ENCODE results near the gene MAP3K12. TPM values are rescaled to one million over a fixed set of nuclear protein-coding genes. Genes with fewer than 3 reads are reported as not detected.
A peak's percentile ranks its signal among the peaks of the same experiment; 100 is the strongest.

The MAP3K12 gene
- total RNA-seq, 1 donor from 2014 or later = 2.0 TPM

GRCh38 chr12:53506881-53507602 is 7.8 kb upstream of the MAP3K12 start, which contains the start of gene NPFF:
NPFF (minus strand) TSS chr12:53507484; CDS start chr12:53507474, 10 bp downstream.
- ATAC-seq = no peak

- ATAC-seq = no peak
Measured at GRCh38 chr12:53506450-53506785, 7.2 kb upstream of the MAP3K12 start.

DNA sequence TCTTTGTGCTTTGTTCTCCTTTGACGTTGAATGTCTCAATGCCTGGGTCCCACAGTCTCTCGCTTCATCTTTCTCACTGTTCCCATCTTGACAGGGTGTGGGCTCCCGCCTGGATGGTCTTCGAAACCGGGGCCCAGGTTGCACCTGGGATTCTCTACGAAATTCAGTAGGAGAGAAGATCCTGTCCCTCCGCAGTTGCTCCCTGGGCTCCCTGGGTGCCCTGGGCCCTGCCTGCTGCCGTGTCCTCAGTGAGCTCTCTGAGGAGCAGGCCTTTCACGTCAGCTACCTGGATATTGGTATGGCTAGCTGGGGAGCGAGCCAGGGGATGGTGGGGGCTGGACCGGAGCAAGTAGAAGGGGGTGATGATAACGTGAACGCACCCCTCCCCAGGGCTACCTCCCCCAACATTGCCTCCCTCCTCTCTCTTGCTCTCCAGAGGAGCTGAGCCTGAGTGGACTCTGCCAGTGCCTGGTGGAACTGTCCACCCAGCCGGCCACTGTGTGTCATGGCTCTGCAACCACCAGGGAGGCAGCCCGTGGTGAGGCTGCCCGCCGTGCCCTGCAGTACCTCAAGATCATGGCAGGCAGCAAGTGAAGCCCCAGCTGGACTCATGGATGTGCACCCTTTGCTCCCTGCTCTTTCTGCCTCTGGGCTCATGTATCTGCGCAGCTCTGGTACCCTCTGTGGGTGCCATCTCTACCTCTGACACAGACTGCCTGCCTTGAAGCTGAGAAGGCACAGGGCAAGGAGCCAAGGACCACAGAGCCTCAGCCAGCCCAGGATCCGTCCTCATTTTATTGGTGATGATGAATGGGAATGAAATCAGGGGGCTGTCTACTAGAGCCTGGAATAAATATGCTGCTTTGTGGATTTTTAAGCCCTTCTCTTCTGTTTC is 6.5 kb upstream of the MAP3K12 start:
- no peak for ATAC-seq

GRCh38 chr12:53505086-53505485 is 5.8 kb upstream of the MAP3K12 start:
- ATAC-seq = no peak

- no peak for ATAC-seq
Measured at GRCh38 chr12:53504004-53504920, 5.0 kb upstream of the MAP3K12 start.

- ATAC-seq = no peak
Measured at GRCh38 chr12:53502983-53503728, 3.9 kb upstream of the MAP3K12 start.

GRCh38 chr12:53502331-53502730 is 3.1 kb upstream of the MAP3K12 start:
- no peak for ATAC-seq

DNA sequence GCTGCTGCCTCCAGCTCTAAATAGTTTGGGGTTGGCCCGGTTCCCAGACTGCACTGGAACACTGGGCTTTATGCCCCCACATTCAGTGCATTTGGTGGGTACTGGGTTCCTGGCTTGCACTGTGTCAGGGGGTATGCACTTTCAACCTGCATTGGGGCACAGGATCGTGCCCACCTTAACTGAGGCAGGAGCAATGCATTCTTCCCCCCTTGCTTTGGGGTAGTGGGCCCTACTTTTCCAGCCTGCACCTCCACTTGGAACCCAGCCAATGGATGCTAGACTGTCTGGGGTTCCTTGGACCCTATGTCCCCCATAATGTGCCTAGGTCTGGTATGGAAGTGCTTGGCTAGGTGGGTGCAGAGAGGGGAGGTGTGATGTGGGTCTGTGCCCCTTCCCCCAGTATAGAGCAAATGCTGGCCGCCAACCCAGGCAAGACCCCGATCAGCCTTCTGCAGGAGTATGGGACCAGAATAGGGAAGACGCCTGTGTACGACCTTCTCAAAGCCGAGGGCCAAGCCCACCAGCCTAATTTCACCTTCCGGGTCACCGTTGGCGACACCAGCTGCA is 2.4 kb upstream of the MAP3K12 start:
- ATAC-seq = no peak

DNA sequence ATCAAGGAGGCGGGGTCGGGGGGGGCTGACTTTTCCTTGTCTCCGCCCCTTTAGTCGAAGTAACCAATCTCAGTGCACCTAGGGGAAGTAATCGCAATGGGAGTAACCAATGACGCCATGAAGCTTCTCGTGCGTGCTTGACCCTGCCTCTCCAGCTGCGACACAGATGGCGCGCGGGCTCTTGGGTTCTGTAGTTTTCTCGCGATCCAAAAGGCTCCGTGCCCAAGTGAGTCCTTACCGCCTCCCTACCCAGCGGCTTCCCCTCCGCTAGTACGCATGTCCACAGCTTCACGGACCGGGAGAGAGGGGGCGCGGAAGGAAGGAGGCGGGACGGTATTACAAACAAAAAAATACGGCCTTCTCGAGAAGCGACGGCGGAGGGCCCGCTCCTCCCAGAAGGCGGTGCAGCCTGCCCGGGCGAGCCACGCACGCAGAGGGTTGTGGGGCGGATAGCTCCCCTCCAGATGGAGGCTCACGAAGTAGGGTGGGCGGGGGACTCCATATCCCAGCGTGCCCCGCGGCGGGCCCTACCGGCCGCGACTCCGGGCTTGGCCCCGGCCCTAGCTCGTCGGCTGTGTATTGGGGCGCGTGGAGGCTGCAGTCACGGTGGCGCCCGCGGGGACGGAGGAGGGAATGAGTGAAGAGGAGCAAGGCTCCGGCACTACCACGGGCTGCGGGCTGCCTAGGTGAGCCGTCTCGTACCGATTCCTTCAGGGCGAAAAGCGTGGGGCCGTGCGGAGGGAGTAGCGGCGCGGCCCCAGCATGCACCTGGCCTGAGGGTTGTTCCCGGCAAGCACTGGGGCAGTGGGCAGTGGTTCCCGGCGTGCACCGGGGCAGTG is 1.7 kb upstream of the MAP3K12 start, which contains the start of gene TARBP2:
TSS of gene TARBP2 (plus strand) at position 508 of the 839 bp plus-strand sequence. CDS start at position 634, 126 bp downstream.
- peak; percentile 88 for ATAC-seq

DNA sequence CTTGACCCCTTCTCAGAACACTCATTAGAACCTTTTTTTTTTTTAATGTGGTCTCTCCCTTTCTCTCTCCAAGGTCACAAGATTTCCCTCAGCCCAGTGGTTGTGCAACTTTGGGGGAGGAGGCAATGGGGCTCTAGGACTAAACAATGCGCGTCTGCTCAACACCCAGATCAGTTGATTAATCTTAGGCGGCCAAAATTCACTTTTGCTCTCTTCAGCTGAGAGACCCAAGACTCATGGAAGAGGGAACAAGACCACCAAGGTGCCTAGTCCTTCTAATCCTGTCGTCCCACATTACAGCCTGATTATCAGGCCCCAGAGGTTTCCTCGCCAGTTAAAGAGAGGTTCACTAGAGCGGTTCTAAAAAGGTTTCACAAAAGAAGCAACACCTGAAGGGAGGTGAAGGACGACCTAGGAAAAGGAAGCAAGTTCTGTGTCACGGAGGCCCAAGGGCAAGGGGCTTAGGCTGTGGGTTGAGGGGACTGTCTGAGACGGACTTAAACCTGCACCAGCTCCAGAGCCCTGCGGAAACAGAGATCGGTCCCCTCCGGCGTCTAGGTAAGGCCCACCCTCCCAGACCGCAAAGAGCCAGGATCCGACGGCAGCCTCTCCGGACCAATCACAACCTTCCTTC is 1.0 kb upstream of the MAP3K12 start:
- ATAC-seq = no peak

- no peak for ATAC-seq
Measured at GRCh38 chr12:53498235-53498630, 1.0 kb downstream of the MAP3K12 start.

- ATAC-seq = no peak
Measured at GRCh38 chr12:53497461-53497860, 1.8 kb downstream of the MAP3K12 start.

- no peak for ATAC-seq
Measured at GRCh38 chr12:53496752-53497032, 2.6 kb downstream of the MAP3K12 start.

DNA sequence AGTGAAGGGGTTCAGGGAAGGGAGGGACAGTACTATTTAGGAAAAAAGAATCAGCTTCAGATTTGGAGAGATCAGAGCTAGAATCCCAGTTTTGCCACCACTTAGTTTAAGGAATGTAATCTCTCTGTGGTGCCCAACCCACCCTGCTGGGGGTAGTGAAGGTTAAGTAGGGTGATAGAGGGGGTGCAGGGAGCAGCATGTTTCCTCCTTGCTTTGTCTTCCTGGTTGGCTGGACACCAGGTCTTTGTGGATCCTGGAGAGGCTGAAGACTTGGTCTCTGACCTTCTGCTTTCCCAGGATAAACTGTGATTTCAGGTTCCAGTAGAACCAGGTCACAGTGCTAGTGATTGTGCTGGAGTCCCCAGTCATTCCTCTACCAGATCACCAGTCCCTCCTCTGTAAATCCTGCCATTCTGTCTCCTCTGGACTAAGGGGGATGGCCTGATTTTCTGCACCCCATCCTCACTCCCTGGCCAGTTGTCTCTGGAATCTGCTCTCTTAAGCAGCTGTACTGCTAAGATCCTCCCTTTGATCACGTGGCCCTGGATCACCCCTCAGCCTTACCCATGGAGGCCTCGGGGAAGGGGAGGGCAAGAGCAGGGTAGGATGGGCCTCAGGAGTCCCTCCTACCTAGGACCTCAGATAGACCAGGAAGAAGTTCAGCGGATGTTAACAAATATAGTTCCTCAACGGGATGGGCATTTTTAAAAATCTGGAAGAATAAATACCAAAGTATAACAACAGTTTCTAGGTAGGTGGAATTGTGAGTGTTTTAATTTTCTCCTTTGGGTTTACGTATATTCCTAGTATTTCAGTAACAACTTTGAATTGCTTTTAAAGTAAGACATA is 3.1 kb downstream of the MAP3K12 start:
- ATAC-seq = no peak

GRCh38 chr12:53493610-53494391 is 5.5 kb downstream of the MAP3K12 start:
- ATAC-seq = no peak

DNA sequence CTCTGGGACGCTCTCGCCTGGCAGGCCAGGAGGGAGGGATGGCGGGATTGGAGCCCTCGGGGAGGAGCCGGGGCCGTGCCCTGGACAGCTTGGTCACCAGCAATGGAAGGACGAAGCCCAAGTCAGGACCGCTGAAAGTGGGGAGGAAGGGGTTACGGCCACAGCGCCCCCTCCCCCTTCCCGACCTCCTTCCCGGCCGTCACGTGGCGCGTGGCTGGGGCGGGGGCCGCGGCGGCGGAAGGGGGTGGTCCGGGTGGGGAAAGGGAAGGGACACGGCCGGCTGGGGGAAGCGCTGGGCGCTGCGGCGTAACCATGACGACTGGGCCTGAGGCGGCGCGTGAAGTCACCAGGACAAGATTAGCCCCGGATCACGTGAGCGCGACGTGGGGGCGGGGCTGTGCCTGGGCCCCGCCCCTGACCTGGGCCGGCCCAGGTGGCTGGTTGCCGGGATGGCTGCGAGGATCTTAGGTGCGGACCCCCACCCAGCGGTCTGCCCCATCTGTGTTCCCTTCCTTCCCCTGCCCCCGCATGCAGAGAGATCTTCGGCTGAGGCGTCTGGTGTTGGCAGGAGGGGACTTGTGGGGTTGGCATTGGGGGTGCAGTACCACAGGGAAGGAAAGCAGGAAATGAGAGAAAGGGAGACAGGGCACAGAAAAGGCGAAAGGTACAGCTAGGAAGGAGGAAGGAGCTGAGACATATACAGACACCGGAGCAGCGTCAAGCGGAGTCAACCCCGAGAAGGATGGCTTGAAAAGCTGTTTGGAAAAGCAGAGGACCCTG is 6.2 kb downstream of the MAP3K12 start:
- ATAC-seq = peak; percentile 93

GRCh38 chr12:53492188-53492587 is 7.1 kb downstream of the MAP3K12 start:
- ATAC-seq = no peak

Data from esophagus mucosa (tissue), 1 donor.